GM18873 (cell line): ENCODE measurements around the gene NFE2L2.
"Not testable (repeated sequence)": the region's sequence is repeated elsewhere in the genome, so short reads cannot be mapped to it uniquely, and the experiment has no call there.

ENCODE experiments used
- ATAC-seq: cut with Tn5 transposase; IDR thresholded peaks from one replicate; pipeline ENCODE4 v1.9.1; 2021; ENCODE audit warnings: mild to moderate bottlenecking, moderate library complexity, moderate number of reproducible peaks; ENCODE audit not compliant: unreplicated experiment, low FRiP score

The NFE2L2 gene

GRCh38 chr2:177239932-177240630 lies 24.4 kb downstream of the NFE2L2 start:
- ATAC-seq, result peak; percentile 55

GRCh38 chr2:177239053-177239452 lies 25.5 kb downstream of the NFE2L2 start:
- ATAC-seq, result no peak

GRCh38 chr2:177237932-177238331 lies 26.6 kb downstream of the NFE2L2 start:
- no peak for ATAC-seq

DNA sequence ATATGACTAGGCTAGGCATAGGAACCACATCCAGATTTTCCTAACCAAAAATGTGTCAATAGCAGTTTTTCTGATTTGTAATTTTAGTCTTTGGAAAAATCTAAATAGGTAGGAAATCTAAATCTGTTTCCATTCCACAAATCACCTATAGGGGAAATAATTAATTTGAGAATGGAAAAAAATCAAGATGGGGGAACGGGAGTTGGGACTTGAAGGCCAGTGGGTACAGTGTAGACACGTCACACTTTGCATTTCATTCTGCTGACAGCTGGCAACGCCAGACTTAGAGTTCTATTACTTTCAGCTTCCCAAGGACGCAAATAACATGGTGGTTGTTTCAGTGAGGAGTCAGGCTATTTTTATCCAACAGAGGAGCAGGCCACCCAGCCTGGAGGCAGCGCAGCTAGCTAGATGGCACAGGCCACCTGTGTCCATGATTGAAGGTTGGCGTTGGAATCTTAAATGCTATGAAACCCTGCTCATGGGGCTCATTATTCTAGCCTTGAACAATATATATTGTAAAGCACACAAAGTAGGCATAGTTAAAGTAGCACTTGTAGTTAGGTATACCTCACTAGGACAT lies 28.6 kb downstream of the NFE2L2 start:
- no peak for ATAC-seq

DNA sequence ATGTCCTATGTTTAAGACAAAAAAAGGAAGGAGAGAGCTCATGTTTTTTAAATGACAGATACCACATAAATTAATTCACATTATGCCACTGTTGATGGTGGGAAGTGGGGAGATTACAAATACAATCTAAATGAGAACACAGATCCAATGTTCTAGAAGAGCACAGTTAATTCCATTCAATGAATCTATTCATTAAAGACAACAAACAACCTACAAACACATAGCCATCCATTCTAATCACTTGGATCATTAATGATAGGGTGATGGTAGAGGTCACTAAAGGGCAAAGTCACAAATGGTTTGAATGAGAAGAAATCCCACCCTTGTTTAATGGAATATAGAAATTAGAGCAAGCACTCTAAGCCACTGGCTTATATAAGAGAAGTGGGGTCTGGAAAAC lies 30.3 kb downstream of the NFE2L2 start:
- ATAC-seq, result no peak

DNA sequence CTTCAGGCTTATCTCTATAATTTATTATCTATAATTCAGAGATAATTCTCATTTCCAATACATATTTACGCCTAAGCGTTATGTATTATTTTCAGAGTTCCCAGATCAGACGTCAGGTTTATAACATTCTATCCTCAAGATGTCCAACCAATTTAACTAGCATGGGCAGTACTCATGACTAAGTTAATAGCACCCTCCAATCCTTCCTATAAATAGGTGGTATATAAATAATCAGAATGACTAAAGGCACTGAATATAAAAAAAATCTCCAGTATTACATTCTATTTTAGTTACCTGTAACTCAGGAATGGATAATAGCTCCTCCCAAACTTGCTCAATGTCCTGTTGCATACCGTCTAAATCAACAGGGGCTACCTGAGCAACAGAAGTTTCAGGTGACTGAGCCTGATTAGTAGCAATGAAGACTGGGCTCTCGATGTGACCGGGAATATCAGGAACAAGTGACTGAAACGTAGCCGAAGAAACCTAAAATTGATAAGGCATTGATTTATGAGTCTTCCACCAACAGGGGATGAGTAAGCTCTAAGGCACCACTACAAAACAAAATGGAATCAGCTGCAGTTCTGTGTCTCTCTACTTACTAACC lies 32.3 kb downstream of the NFE2L2 start:
- no peak for ATAC-seq

DNA sequence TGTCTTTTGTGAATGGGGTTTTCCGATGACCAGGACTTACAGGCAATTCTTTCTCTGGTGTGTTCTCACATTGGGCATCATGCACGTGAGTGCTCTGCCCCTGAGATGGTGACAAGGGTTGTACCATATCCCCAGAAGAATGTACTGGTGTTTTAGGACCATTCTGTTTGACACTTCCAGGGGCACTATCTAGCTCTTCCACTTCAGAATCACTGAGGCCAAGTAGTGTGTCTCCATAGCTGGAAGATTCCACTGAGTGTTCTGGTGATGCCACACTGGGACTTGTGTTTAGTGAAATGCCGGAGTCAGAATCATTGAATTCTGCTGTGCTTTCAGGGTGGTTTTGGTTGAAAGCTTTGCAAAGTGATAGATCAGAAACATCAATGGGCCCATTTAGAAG lies 33.3 kb downstream of the NFE2L2 start:
- no peak for ATAC-seq

GRCh38 chr2:177229442-177230242 lies 34.9 kb downstream of the NFE2L2 start:
- ATAC-seq, result no peak

DNA sequence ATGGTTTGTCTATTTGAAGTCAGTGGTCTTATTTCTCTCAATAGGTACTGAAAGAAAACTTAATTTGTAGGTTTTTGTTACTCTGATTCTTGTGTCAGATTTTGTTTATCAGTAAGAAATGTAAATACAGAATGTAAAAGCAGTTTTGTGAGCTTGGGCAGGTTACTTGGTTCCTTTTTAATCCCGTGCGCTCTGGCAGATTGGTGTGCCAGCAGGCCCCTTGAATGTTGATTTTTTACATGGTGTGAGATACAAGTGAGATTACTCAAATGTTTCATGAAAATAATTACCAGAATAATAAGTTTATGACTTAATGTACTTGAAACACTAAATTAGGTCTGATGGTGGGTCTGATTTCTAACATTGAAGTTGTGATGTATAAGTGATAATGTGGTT lies 38.6 kb downstream of the NFE2L2 start:
- ATAC-seq, result no peak

GRCh38 chr2:177223436-177223835 lies 41.1 kb downstream of the NFE2L2 start:
- ATAC-seq, result not testable (repeated sequence)

GRCh38 chr2:177221970-177222369 lies 42.6 kb downstream of the NFE2L2 start:
- no peak for ATAC-seq

- ATAC-seq, result no peak
Observed at GRCh38 chr2:177221534-177221933, 43.0 kb downstream of the NFE2L2 start.

DNA sequence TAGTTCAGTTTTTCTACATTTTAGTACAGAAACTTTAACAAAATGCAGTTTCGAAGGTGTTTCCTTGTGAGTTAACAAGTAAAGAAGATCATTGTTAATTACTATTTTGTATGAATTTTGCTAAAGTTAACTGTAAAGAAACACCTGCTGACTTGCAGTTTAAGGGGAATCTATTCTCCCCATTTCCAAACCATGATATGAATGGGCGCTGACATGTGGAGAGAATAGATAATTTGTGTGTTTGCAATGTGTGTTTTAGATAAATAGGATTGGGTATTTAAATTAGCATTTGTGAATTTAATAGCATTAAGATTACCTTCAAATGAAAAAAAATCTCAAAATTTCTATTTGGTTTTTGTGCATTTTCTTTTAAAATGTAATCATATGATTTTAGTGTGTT lies 44.7 kb downstream of the NFE2L2 start:
- not testable (repeated sequence) for ATAC-seq

GRCh38 chr2:177217247-177217843 lies 47.2 kb downstream of the NFE2L2 start:
- no peak for ATAC-seq

DNA sequence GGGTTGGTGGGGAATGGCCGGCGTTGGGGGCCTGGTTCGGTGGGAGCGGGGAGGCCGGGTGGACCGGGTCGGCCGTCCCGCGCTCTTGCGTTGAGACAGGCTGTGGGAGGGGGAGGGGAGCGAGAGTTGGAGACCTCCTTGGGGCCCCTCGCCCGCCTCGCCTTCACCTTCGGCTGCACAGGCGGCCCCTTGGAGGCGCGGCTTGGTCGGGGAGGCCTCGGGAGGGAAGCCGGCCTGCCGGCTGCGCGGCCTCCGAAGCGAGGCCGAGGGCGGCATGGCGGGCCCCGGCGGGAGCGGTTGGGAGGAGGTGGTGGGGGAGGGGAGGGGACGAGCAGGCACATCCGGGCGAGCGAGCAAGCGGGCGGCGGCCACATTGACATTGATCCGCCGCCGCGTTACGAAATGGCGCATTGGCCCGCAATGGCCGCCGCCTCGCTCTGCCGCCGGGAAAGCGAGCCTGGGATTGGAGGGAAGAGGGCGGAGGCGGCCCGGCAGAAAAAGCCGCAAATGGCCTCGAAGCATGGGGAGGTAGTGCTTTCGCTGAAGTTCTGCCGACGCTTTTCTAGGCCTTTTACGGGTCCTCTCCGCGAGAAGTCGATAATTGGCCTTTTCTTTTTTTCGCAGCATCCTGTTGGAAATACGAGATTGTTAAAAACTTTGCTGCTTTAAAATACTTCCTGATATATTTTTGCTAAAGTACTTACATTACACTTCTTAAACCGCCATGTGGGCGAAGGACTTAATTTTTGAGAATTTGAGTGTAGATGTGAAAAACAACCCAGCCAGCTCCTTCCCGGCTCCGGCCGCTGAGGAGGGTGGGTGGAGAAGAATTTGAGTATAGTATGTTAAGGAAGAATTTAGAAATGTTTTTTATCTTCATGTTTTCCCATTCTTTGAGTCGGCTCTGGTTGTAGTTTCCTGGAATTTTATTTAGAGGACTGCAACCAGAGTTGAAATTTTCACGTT lies 51.4 kb downstream of the NFE2L2 start:
- ATAC-seq, result peak; percentile 44

DNA sequence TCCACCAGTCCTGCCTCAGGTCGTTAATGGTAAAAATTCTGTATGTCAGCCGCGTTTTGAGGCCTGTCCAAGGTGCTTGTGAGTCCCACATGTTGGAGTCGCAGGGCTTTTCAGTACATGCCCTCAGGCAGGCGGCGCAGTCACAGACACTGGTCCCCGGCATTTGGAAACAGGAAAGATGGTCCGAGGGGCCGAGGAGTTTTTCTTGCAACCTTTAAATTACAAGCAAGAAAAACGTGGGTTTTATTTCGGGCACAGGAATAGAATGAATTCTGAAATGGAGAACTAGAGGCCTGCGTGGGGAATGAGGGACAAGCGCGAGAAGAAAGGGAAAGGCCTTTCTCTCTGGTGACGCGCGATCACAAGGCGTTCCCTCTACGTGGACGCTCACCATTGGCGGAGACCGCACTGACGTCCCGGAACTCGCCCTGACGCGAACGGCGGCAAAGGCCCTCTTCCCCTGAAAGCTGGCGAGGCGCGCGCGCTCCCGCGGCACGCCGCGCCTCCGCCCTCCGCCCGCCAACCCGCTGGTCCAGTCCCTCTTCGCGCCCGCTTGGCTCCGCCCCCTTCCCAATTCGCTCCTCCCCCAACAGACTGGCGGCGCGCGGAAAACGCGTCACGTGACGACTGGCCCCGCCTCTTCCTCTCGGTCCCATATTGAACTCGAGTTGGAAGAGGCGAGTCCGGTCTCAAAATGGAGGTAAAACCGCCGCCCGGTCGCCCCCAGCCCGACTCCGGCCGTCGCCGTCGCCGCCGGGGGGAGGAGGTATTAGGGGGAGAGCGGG lies 52.2 kb downstream of the NFE2L2 start, which contains the start of gene HNRNPA3:
Gene HNRNPA3 (plus strand): TSS at position 689 of the 785 bp plus-strand sequence. CDS start 6 bp downstream, at position 695.
- peak; percentile 86 for ATAC-seq

GRCh38 chr2:177211576-177212105 lies 52.9 kb downstream of the NFE2L2 start:
- ATAC-seq, result no peak

DNA sequence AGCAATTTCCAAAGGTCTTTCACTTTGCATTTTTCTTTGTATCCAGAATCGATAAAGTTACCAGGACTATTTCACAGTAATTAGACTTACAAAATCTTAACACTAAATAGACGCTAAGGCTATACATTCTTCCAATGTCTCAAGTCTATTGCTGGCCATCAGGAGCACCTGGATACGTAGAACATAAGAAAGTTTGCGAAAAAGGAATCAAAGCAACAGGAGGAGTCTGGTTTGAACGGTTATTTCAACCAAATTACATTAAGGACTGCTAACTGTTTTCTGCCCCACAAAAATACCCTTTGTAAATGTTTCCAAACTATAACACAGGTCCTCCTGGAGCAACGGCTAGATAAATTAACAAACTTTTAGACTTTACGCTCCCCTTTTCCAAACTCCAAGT lies 53.4 kb downstream of the NFE2L2 start:
- no peak for ATAC-seq
